ENCODE measurements around the gene OPRM1.
"Not testable (repeated sequence)": the region's sequence is repeated elsewhere in the genome, so short reads cannot be mapped to it uniquely, and the experiment has no call there.

OPRM1 gene

GRCh38 chr6:154057098-154057497, 18.1 kb downstream of the OPRM1 start:
- no peak overlapping the region for H3K27ac ChIP-seq
- DNase-seq (ENCODE audit: low spot score): no peak
- H3K4me3 ChIP-seq: no peak overlapping the region
- TF ChIP-seq CTCF (IDR thresholded peaks at IDR 0.05): no peak

GRCh38 chr6:154058963-154059680, 20.1 kb downstream of the OPRM1 start:
- H3K4me3 ChIP-seq: no peak overlapping the region
- TF ChIP-seq CTCF (IDR thresholded peaks at IDR 0.05): no peak
- no peak for DNase-seq (ENCODE audit: low spot score)

GRCh38 chr6:154060076-154060475, 21.0 kb downstream of the OPRM1 start:
- H3K4me3 ChIP-seq: no peak overlapping the region
- DNase-seq (ENCODE audit: low spot score): no peak
- no peak for TF ChIP-seq CTCF (IDR thresholded peaks at IDR 0.05)
- H3K27ac ChIP-seq: no peak overlapping the region

More at GRCh38 chr6:154058963-154059680, 20.1 kb downstream of the OPRM1 start:
- no peak overlapping the region for H3K27ac ChIP-seq

GRCh38 chr6:154070041-154070440, 31.0 kb downstream of the OPRM1 start:
- no peak for DNase-seq (ENCODE audit: low spot score)
- no peak for TF ChIP-seq CTCF (IDR thresholded peaks at IDR 0.05)
- no peak overlapping the region for H3K4me3 ChIP-seq
- H3K27ac ChIP-seq: no peak overlapping the region

GRCh38 chr6:154070657-154071056, 31.6 kb downstream of the OPRM1 start:
- DNase-seq (ENCODE audit: low spot score): no peak
- Histone ChIP-seq H3K27ac (no peak overlapping the region), H3K4me3 (no peak overlapping the region)
- TF ChIP-seq CTCF (IDR thresholded peaks at IDR 0.05): no peak

- DNase-seq (ENCODE audit: low spot score): no peak
- H3K4me3 ChIP-seq: no peak overlapping the region
- no peak overlapping the region for H3K27ac ChIP-seq
- no peak for TF ChIP-seq CTCF (IDR thresholded peaks at IDR 0.05)
Observed at GRCh38 chr6:154071236-154071635, 32.2 kb downstream of the OPRM1 start.

- H3K27ac ChIP-seq: no peak overlapping the region
- DNase-seq (ENCODE audit: low spot score): no peak
- no peak overlapping the region for H3K4me3 ChIP-seq
- TF ChIP-seq CTCF (IDR thresholded peaks at IDR 0.05): no peak
Observed at GRCh38 chr6:154071711-154072110, 32.7 kb downstream of the OPRM1 start.

GRCh38 chr6:154078596-154078995, 39.6 kb downstream of the OPRM1 start:
- H3K27ac ChIP-seq; H3K4me3 ChIP-seq; DNase-seq (ENCODE audit: low spot score): not testable (repeated sequence)
